ENCODE results near the gene NHERF2.

NHERF2 gene

DNA sequence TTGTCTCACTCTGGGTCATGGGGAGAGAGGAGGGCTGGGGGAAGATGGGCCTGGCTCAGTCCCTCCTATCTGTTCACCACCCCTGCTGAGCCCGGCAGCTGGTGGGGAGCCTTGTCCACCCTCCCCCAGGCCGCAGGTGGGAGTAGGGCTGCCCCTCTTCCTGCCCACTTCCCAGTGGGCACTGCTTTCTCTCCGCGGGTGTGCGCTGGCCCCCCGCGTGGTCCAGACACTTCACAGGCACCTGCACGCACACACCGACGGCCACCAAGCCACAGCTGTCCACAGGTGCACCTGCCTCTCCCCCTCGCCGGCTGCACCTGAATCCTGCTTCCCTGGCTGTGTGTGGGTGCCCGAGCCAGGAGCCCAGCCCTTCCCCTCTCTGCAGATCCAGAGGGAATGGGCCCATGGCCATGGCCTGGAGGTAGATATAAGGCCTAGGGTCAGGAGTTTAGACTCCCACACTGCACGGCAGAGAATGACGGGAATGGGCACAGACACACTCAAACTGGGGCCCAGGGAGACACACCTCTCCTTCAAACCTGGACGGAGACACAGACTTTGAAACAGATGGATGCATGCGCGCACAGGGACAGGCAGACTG lies 2.0 kb downstream of the NHERF2 start:
- Histone ChIP-seq H2AFZ (ENCODE audit: low read length) (no peak overlapping the region), H3K4me3 (ENCODE audit: low read length) (no peak overlapping the region), H3K4me2 (ENCODE audit: low read depth, low read length) (no peak overlapping the region), H3K79me2 (ENCODE audit: low read length) (no peaks in the 10 kb centered on the region), H4K20me1 (ENCODE audit: insufficient read depth, low read length) (no peaks in the 10 kb centered on the region), H3K9ac (ENCODE audit: low read length) (no peak overlapping the region), H3K27me3 (replicated peaks; ENCODE audit: insufficient read depth, low read length) (peaks cover 40% of the 10 kb centered on the region), H3K9me2 (replicated peaks; ENCODE audit: insufficient read depth, low read length) (no peaks in the 10 kb centered on the region), H3K9me3 (replicated peaks; ENCODE audit: insufficient read depth, low read length) (no peaks in the 10 kb centered on the region), H3F3A (ENCODE audit: insufficient read depth, low read length) (no peaks in the 10 kb centered on the region; the same call in 1 of the 2 replicates), H3K36me3 (replicated peaks; ENCODE audit: insufficient read depth, low read length) (no peaks in the 10 kb centered on the region), H3K4me1 (ENCODE audit: low read length) (peaks cover 4% of the 10 kb centered on the region; the same call in 1 of the 2 replicates), H3K27ac (ENCODE audit: low read length) (no peak overlapping the region)
- TF ChIP-seq EZH2 (optimal IDR thresholded peaks at IDR 0.05; ENCODE audit: low read depth, low read length) (no peak), EZH2phosphoT487 (IDR thresholded peaks at IDR 0.05; ENCODE audit: low read length) (no peak)
- TF ChIP-seq, protein P1, sequence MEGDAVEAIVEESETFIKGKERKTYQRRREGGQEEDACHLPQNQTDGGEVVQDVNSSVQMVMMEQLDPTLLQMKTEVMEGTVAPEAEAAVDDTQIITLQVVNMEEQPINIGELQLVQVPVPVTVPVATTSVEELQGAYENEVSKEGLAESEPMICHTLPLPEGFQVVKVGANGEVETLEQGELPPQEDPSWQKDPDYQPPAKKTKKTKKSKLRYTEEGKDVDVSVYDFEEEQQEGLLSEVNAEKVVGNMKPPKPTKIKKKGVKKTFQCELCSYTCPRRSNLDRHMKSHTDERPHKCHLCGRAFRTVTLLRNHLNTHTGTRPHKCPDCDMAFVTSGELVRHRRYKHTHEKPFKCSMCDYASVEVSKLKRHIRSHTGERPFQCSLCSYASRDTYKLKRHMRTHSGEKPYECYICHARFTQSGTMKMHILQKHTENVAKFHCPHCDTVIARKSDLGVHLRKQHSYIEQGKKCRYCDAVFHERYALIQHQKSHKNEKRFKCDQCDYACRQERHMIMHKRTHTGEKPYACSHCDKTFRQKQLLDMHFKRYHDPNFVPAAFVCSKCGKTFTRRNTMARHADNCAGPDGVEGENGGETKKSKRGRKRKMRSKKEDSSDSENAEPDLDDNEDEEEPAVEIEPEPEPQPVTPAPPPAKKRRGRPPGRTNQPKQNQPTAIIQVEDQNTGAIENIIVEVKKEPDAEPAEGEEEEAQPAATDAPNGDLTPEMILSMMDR (IDR thresholded peaks at IDR 0.05; ENCODE audit: low read length) = no peak
- no peak for DNase-seq

DNA sequence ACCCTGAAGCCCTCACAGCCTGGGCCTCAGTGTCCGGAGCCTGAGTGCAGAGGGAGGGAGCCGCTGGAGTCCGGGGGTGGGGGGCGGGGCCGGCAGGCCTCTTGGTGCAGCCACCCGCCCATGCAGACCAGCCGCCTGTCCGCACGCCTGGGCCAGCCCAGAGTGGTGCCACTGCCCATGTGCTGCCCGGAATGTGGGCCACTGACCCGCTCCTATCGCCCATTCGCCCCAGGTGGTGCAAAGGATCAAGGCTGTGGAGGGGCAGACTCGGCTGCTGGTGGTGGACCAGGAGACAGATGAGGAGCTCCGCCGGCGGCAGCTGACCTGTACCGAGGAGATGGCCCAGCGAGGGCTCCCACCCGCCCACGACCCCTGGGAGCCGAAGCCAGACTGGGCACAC lies 2.6 kb downstream of the NHERF2 start:
- Histone ChIP-seq H3K4me3 (ENCODE audit: low read length) (no peak overlapping the region), H3K27ac (ENCODE audit: low read length) (no peak overlapping the region), H3K9me3 (replicated peaks; ENCODE audit: insufficient read depth, low read length) (no peaks in the 10 kb centered on the region), H3K4me1 (ENCODE audit: low read length) (peaks cover 4% of the 10 kb centered on the region; the same call in 1 of the 2 replicates), H3K9me2 (replicated peaks; ENCODE audit: insufficient read depth, low read length) (no peaks in the 10 kb centered on the region), H3F3A (ENCODE audit: insufficient read depth, low read length) (no peaks in the 10 kb centered on the region; the same call in 1 of the 2 replicates), H4K20me1 (ENCODE audit: insufficient read depth, low read length) (no peaks in the 10 kb centered on the region), H3K9ac (ENCODE audit: low read length) (no peak overlapping the region), H3K27me3 (replicated peaks; ENCODE audit: insufficient read depth, low read length) (peaks cover 44% of the 10 kb centered on the region), H2AFZ (ENCODE audit: low read length) (no peak overlapping the region), H3K4me2 (ENCODE audit: low read depth, low read length) (no peak overlapping the region), H3K79me2 (ENCODE audit: low read length) (no peaks in the 10 kb centered on the region), H3K36me3 (replicated peaks; ENCODE audit: insufficient read depth, low read length) (no peaks in the 10 kb centered on the region)
- TF ChIP-seq, protein P1 (IDR thresholded peaks at IDR 0.05; ENCODE audit: low read length) = no peak
- no peak for TF ChIP-seq EZH2phosphoT487 (IDR thresholded peaks at IDR 0.05; ENCODE audit: low read length)
- no peak for TF ChIP-seq EZH2 (optimal IDR thresholded peaks at IDR 0.05; ENCODE audit: low read depth, low read length)
- DNase-seq = no peak

DNA sequence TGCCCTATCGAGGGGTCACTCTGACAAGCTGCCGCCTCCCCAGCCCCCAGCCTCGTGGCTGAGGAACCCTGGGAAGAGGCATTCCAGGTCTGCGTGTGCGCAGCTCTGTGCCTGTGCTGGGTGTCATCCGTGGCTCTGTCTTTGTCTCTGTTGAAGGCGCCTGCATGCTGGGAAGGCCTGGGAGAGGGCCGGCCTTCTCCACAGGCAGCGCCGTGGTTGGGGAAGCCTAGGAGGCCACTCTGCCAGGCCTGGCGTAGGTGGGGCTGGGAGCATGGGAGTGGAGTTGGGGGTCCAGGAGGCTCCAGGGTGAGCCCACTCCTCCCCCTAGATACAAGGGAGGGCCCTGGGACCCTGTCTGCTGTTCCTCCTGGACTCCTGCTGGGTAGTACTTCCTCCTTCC lies 3.3 kb downstream of the NHERF2 start:
- H3K27me3 ChIP-seq (replicated peaks; ENCODE audit: insufficient read depth, low read length) = peaks cover 49% of the 10 kb centered on the region
- H3K9ac ChIP-seq (ENCODE audit: low read length) = no peak overlapping the region
- no peaks in the 10 kb centered on the region for H3K36me3 ChIP-seq (replicated peaks; ENCODE audit: insufficient read depth, low read length)
- no peak overlapping the region for H3K4me3 ChIP-seq (ENCODE audit: low read length)
- TF ChIP-seq EZH2phosphoT487 (IDR thresholded peaks at IDR 0.05; ENCODE audit: low read length) = no peak
- TF ChIP-seq, protein P1 (IDR thresholded peaks at IDR 0.05; ENCODE audit: low read length) = no peak
- TF ChIP-seq EZH2 (optimal IDR thresholded peaks at IDR 0.05; ENCODE audit: low read depth, low read length) = no peak
- H2AFZ ChIP-seq (ENCODE audit: low read length) = no peak overlapping the region
- H3K9me2 ChIP-seq (replicated peaks; ENCODE audit: insufficient read depth, low read length) = no peaks in the 10 kb centered on the region
- H3K27ac ChIP-seq (ENCODE audit: low read length) = no peak overlapping the region
- H3K4me1 ChIP-seq (ENCODE audit: low read length) = peaks cover 4% of the 10 kb centered on the region; the same call in 1 of the 2 replicates
- no peak overlapping the region for H3K4me2 ChIP-seq (ENCODE audit: low read depth, low read length)
- H3F3A ChIP-seq (ENCODE audit: insufficient read depth, low read length) = no peaks in the 10 kb centered on the region; the same call in 1 of the 2 replicates
- H3K79me2 ChIP-seq (ENCODE audit: low read length) = no peaks in the 10 kb centered on the region
- no peak for DNase-seq
- no peaks in the 10 kb centered on the region for H4K20me1 ChIP-seq (ENCODE audit: insufficient read depth, low read length)
- H3K9me3 ChIP-seq (replicated peaks; ENCODE audit: insufficient read depth, low read length) = no peaks in the 10 kb centered on the region
